ENCODE data around the gene OASL. TPM values are rescaled to one million over a fixed set of nuclear protein-coding genes. Genes with fewer than 3 reads are reported as not detected.

OASL gene
- total RNA-seq, 1 experiment from 2014 or later, result not detected

DNA sequence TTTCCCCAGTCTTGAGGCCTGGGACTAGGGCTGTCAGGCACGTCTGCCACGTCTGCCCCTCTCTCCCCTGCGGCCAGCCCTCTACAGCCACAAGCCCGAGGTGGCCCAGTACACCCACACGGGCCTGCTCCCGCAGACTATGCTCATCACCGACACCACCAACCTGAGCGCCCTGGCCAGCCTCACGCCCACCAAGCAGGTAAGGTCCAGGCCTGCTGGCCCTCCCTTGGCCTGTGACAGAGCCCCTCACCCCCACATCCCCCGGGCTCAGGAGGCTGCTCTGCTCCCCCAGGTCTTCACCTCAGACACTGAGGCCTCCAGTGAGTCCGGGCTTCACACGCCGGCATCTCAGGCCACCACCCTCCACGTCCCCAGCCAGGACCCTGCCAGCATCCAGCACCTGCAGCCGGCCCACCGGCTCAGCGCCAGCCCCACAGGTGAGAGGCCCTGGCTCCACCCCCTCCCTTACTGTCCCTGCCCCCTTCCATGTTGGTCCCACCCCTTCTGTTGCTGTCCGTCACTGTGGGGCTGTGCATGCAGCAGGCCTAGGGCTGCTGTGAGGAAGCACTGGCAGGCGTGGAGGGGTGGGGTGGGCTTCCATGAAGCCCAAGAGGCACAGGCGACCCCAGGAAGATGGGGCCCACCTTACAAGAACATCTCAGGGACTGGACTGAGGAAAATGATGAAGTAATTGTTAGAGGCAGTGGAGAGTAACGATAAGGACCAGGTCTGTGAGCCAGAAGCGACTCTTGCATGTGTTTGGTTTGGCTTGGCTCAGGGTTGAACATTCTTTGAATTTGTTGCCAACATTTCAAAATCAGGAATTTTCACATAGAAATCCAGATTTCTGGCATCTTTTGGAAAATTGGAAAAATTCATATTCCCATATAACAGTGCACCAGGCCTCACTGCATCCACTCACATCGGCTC is 39.6 kb downstream of the OASL start:
- no peak overlapping the region for H3K4me3 ChIP-seq
- H3K9me3 ChIP-seq (replicated peaks), result no peaks in the 10 kb centered on the region
- DNase-seq (ENCODE audit: low read depth in 1 of 2, low spot score in 2 of 2), result no peak
- no peaks in the 10 kb centered on the region for H3K4me1 ChIP-seq (replicated peaks)
- no peak overlapping the region for H3K27ac ChIP-seq
- no peaks in the 10 kb centered on the region for H3K27me3 ChIP-seq (replicated peaks)
- peaks cover 19% of the 10 kb centered on the region for H3K36me3 ChIP-seq

DNA sequence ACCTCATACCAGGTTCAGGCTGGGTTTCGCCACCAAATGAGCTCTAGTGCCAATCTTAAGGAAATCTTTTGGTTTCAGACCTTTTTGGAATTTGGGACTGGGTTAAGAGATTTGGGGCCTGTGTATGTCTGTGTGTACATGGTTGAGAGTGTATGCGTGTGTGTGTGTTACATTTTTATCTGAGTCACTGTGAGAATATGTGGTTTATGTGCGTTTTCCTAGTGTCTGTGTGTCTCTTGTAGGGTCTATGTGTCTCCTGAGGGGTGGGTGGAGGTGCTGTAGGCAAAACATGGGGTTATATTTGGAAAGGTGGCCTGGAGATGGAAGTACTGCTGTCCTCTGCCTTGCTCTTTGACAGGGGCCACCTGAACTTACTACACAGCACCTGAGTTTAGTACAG is 40.6 kb downstream of the OASL start:
- no peak for DNase-seq (ENCODE audit: low read depth in 1 of 2, low spot score in 2 of 2)
- Histone ChIP-seq H3K9me3 (replicated peaks) (no peaks in the 10 kb centered on the region), H3K36me3 (peaks cover 9% of the 10 kb centered on the region), H3K4me1 (replicated peaks) (no peaks in the 10 kb centered on the region), H3K4me3 (no peak overlapping the region), H3K27ac (no peak overlapping the region), H3K27me3 (replicated peaks) (no peaks in the 10 kb centered on the region)

- H3K27me3 ChIP-seq (replicated peaks), result no peaks in the 10 kb centered on the region
- H3K36me3 ChIP-seq, result peaks cover 3% of the 10 kb centered on the region
- H3K4me3 ChIP-seq, result no peak overlapping the region
- DNase-seq (ENCODE audit: low read depth in 1 of 2, low spot score in 2 of 2), result no peak
- H3K4me1 ChIP-seq (replicated peaks), result no peaks in the 10 kb centered on the region
- no peaks in the 10 kb centered on the region for H3K9me3 ChIP-seq (replicated peaks)
- H3K27ac ChIP-seq, result no peak overlapping the region
These were observed 41.6 kb downstream of the OASL start for GRCh38 chr12:120997448-120997847.

DNA sequence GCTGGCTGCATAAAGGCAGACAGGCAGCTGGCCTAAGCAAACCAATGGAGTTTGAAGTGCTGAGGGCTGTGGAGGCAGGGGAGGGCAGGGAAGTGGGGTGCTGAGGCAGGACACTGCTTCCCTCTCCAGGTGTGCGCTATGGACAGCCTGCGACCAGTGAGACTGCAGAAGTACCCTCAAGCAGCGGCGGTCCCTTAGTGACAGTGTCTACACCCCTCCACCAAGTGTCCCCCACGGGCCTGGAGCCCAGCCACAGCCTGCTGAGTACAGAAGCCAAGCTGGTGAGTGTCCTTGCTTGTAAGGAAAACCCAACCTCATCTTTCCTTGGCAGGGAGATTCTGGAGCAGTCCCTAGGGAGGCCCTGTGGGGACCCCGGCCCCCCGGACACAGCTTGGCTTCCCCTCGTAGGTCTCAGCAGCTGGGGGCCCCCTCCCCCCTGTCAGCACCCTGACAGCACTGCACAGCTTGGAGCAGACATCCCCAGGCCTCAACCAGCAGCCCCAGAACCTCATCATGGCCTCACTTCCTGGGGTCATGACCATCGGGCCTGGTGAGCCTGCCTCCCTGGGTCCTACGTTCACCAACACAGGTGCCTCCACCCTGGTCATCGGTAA is 42.8 kb downstream of the OASL start:
- Histone ChIP-seq H3K27ac (no peak overlapping the region), H3K27me3 (replicated peaks) (peaks cover 6% of the 10 kb centered on the region; the same call in 1 of the 2 replicates), H3K36me3 (no peaks in the 10 kb centered on the region)

DNA sequence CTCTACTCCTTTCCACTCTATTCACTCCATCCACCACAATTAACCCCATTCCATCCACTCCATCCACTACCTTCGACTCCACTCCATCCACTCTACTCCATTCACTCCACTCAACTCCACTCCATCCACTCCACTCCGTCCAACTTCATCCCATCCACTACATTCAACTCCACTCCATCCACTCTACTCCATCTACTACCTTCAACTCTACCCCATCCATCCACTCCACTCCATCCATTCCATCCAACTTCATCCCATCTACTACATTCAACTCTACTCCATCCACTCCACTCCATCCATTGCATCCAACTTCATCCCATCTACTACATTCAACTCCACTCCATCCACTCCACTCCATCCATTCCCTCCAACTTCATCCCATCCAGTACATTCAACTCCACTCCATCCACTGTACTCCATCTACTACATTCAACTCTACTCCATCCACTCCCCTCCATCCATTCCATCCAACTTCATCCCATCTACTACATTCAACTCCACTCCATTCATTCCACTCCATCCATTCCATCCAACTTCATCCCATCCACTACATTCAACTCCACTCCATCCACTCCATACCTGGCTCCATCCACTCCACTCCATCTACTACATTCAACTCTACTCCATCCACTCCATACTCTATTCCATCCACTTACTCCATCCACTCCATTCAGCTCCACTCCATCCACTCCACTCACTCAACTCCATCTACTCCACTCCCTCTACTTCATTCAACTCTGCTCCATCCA is 44.3 kb downstream of the OASL start:
- Histone ChIP-seq H3K9me3 (replicated peaks) (no peaks in the 10 kb centered on the region), H3K4me3 (no peak overlapping the region), H3K27me3 (replicated peaks) (peaks cover 12% of the 10 kb centered on the region), H3K36me3 (no peaks in the 10 kb centered on the region), H3K27ac (no peak overlapping the region), H3K4me1 (replicated peaks) (no peaks in the 10 kb centered on the region)
- DNase-seq (ENCODE audit: low read depth in 1 of 2, low spot score in 2 of 2), result no peak

More for the DNA sequence above, 42.8 kb downstream of the OASL start:
- H3K4me1 ChIP-seq (replicated peaks), result no peaks in the 10 kb centered on the region
- H3K4me3 ChIP-seq, result no peak overlapping the region
- DNase-seq (ENCODE audit: low read depth in 1 of 2, low spot score in 2 of 2), result no peak
- no peaks in the 10 kb centered on the region for H3K9me3 ChIP-seq (replicated peaks)

GRCh38 chr12:120994059-120994458 is 45.0 kb downstream of the OASL start:
- Histone ChIP-seq H3K27me3 (replicated peaks) (peaks cover 12% of the 10 kb centered on the region), H3K36me3 (no peaks in the 10 kb centered on the region), H3K27ac (no peak overlapping the region), H3K9me3 (replicated peaks) (no peaks in the 10 kb centered on the region), H3K4me3 (no peak overlapping the region), H3K4me1 (replicated peaks) (no peaks in the 10 kb centered on the region)
- no peak for DNase-seq (ENCODE audit: low read depth in 1 of 2, low spot score in 2 of 2)

DNA sequence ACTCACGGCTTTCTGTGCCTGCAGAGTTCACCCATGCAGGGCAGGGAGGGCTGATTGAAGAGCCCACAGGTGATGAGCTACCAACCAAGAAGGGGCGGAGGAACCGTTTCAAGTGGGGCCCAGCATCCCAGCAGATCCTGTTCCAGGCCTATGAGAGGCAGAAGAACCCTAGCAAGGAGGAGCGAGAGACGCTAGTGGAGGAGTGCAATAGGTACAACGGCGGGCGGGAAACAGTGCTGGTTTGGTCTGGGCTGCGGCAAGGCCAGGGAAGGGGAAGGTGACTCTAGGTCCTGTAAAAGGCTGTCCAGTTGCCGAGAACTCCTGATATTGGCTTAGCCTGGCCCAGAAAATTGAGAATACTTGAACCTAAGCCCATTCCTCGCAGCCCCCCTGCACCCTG is 45.5 kb downstream of the OASL start:
- no peaks in the 10 kb centered on the region for H3K4me1 ChIP-seq (replicated peaks)
- no peak overlapping the region for H3K27ac ChIP-seq
- H3K4me3 ChIP-seq, result no peak overlapping the region
- no peaks in the 10 kb centered on the region for H3K36me3 ChIP-seq
- peaks cover 12% of the 10 kb centered on the region for H3K27me3 ChIP-seq (replicated peaks)
- H3K9me3 ChIP-seq (replicated peaks), result no peaks in the 10 kb centered on the region
- DNase-seq (ENCODE audit: low read depth in 1 of 2, low spot score in 2 of 2), result no peak

GRCh38 chr12:120992989-120993388 is 46.1 kb downstream of the OASL start:
- DNase-seq (ENCODE audit: low read depth in 1 of 2, low spot score in 2 of 2), result no peak
- H3K4me3 ChIP-seq, result no peak overlapping the region
- no peaks in the 10 kb centered on the region for H3K36me3 ChIP-seq
- no peaks in the 10 kb centered on the region for H3K9me3 ChIP-seq (replicated peaks)
- no peak overlapping the region for H3K27ac ChIP-seq
- H3K4me1 ChIP-seq (replicated peaks), result no peaks in the 10 kb centered on the region
- peaks cover 12% of the 10 kb centered on the region for H3K27me3 ChIP-seq (replicated peaks)

DNA sequence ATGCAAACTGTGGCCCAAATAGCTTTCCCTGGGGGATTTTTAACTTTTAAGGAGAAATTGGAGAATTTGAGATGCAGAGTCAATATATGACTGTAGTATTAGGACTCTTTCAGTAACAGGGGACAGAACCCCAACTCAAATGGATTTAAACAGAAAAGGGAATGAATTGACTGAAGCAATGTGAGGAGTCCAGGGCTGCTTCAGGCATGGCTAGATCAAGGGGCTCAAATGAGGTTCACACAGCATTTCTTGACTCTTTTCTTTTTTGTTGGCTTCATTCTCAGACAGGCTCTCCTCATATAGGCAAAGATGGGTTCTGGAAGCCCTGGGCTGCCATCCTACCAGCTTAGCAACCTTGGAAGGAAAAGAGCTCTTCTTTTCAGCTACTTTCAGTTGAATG is 47.1 kb downstream of the OASL start:
- Histone ChIP-seq H3K27me3 (replicated peaks) (peaks cover 12% of the 10 kb centered on the region), H3K36me3 (no peaks in the 10 kb centered on the region), H3K27ac (no peak overlapping the region), H3K4me3 (no peak overlapping the region), H3K4me1 (replicated peaks) (no peaks in the 10 kb centered on the region), H3K9me3 (replicated peaks) (no peaks in the 10 kb centered on the region)
- no peak for DNase-seq (ENCODE audit: low read depth in 1 of 2, low spot score in 2 of 2)

- H3K4me3 ChIP-seq, result no peak overlapping the region
- DNase-seq (ENCODE audit: low read depth in 1 of 2, low spot score in 2 of 2), result no peak
- H3K4me1 ChIP-seq (replicated peaks), result no peaks in the 10 kb centered on the region
- no peaks in the 10 kb centered on the region for H3K9me3 ChIP-seq (replicated peaks)
- no peak overlapping the region for H3K27ac ChIP-seq
- H3K27me3 ChIP-seq (replicated peaks), result peaks cover 12% of the 10 kb centered on the region
- H3K36me3 ChIP-seq, result no peaks in the 10 kb centered on the region
These were observed 48.5 kb downstream of the OASL start for GRCh38 chr12:120990487-120991055.

DNA sequence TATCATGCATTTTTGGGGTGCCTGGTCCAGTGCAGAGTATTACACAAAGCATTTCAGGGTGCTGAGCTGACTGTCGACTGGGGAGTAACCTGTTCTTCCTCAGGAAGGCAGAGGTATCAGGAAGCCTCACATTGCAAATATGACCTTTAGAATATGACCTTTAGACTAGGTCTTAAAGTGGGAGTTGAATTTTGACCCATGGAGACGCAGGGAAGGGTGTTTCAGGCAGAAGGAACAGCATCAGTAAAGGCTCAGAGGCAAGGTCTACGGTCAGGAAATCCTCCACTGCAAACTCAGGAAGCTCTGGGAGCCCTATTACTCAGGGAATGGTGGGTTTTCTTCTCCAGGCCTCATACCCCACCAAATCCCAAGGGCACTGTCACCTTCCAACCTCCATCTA is 49.4 kb downstream of the OASL start:
- H3K27ac ChIP-seq, result no peak overlapping the region
- no peak overlapping the region for H3K4me3 ChIP-seq
- H3K36me3 ChIP-seq, result no peaks in the 10 kb centered on the region
- peaks cover 12% of the 10 kb centered on the region for H3K27me3 ChIP-seq (replicated peaks)
- no peaks in the 10 kb centered on the region for H3K4me1 ChIP-seq (replicated peaks)
- no peaks in the 10 kb centered on the region for H3K9me3 ChIP-seq (replicated peaks)
- DNase-seq (ENCODE audit: low read depth in 1 of 2, low spot score in 2 of 2), result no peak

DNA sequence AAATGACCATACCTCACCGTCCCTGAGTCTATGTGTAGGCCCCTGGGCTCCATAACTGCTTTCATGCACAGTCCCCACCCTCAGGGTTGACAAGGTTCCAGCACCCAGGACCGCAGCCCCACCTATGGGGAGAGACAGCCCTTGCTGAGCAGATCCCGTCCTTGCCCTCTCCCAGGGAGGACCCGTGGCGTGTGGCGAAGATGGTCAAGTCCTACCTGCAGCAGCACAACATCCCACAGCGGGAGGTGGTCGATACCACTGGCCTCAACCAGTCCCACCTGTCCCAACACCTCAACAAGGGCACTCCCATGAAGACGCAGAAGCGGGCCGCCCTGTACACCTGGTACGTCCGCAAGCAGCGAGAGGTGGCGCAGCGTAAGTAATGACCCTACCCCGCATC is 50.4 kb downstream of the OASL start:
- H3K27me3 ChIP-seq (replicated peaks), result peaks cover 12% of the 10 kb centered on the region
- H3K4me3 ChIP-seq, result no peak overlapping the region
- no peaks in the 10 kb centered on the region for H3K36me3 ChIP-seq

DNA sequence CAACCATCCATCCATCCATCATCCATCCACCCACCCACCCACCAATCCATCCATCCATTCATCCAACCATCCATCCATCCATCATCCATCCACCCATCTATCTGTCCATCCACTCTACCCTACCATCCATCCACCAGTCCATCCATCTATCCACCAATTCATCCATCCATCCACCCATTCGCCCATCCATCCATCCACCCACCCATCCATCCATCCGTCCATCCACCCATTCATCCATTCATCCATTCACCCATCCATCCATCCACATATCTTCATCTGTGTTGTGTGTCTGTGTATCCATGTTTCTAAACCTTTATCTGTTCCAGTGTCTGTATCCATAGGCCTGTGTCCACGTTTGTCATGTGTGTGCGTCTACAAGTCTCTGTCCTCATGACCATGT is 50.8 kb downstream of the OASL start:
- Histone ChIP-seq H3K36me3 (no peaks in the 10 kb centered on the region), H3K9me3 (replicated peaks) (no peaks in the 10 kb centered on the region), H3K4me3 (no peak overlapping the region), H3K4me1 (replicated peaks) (no peaks in the 10 kb centered on the region), H3K27me3 (replicated peaks) (peaks cover 12% of the 10 kb centered on the region), H3K27ac (no peak overlapping the region)
- no peak for DNase-seq (ENCODE audit: low read depth in 1 of 2, low spot score in 2 of 2)

More for the DNA sequence above, 50.4 kb downstream of the OASL start:
- no peak for DNase-seq (ENCODE audit: low read depth in 1 of 2, low spot score in 2 of 2)
- Histone ChIP-seq H3K9me3 (replicated peaks) (no peaks in the 10 kb centered on the region), H3K4me1 (replicated peaks) (no peaks in the 10 kb centered on the region), H3K27ac (no peak overlapping the region)
